Psoas muscle (tissue), 8 donors: Measurements from ENCODE around the gene RETN. TPM values are rescaled to one million over a fixed set of nuclear protein-coding genes. Genes with fewer than 3 reads are reported as not detected.

Experiments used
- ATAC-seq, 4 donors: fragments of 200-7000 bp; cut with Tn5 transposase; one replicate each; pipeline ENCODE4 v1.9.1; 2020; ENCODE audit warnings: moderate library complexity in 3 of 4, mild to moderate bottlenecking in 2 of 4
- DNase-seq, 2 donors: peaks; one replicate each; pipeline ENCODE4 v3.0.0-alpha.2; 2020
- H3K27ac ChIP-seq: fragments of 200-600 bp; one replicate; pipeline ENCODE4 v1.8.0; 2022
- H3K27me3 ChIP-seq, 3 donors: fragments of 200-600 bp in 1 of 3; one replicate each; pipeline versions ENCODE4 v1.6.1 to v1.8.0; 2013 to 2022; ENCODE audit warnings: low read length in 2 of 3, mild to moderate bottlenecking in 2 of 3, moderate library complexity in 1 of 3; ENCODE audit not compliant: insufficient read depth in 3 of 3
- H3K36me3 ChIP-seq, 2 donors: fragments of 200-600 bp in 1 of 2; one replicate each; pipeline versions ENCODE4 v1.6.1 to v1.8.0; 2013 to 2022; ENCODE audit warnings: low read depth in 1 of 2, mild to moderate bottlenecking in 1 of 2, moderate library complexity in 1 of 2; ENCODE audit not compliant: insufficient read depth in 1 of 2
- H3K4me1 ChIP-seq: fragments of 200-600 bp; one replicate; pipeline ENCODE4 v1.8.0; 2022
- H3K4me3 ChIP-seq: fragments of 200-600 bp; one replicate; pipeline ENCODE4 v1.8.0; 2022; ENCODE audit warnings: mild to moderate bottlenecking
- H3K9me3 ChIP-seq: fragments of 200-600 bp; one replicate; pipeline ENCODE4 v1.8.0; 2022
- CTCF ChIP-seq: fragments of 200-600 bp; IDR thresholded peaks from one replicate; pipeline ENCODE4 v1.8.0; 2022; ENCODE audit warnings: antibody characterized with exemption
- WGBS, 3 donors: extraction: QIAGEN DNeasy Blood & Tissue Kit; methylation state at CpG; one replicate each; pipeline versions ENCODE4 v1.1.6 to v1.1.7; 2013; 5-methylcytosine and 5-hydroxymethylcytosine counted together
- intact Hi-C, 2 donors: fragments of 100-400 bp; cut with DNase I; formaldehyde crosslinking; loops; one replicate each; pipeline versions ENCODE4 v1.11.0 to v1.14.2; 2022
- polyA plus RNA-seq, 3 donors: library from polyadenylated mRNA; stranded (reverse); fragments of 200-250 nt; gene quantifications; one replicate each; pipeline ENCODE4 v1.2.3, GENCODE V29; 2013
- total RNA-seq, 4 donors: library from RNA; stranded (reverse); fragmentation: NEBNext Ultra II Directional in 2 of 4; extraction: Animal tissue kit (Norgen Biotek cat#: 25700) in 2 of 4; gene quantifications; one replicate each; pipeline versions ENCODE4 v1.2.1 to v1.2.4, GENCODE V29; 2021 to 2023
- donor health status: healthy with polysubstance abuse.
- donor health status: DM: no; HTN: no; CAD: no; lungs with moderate emphysema.
- donor health status: Bipolar disorder and iron deficiency.
- donor health status: healthy.
- donor health status: DM: yes; HTN: yes; CAD: no.
- donor health status: DM: no; HTN: no; CAD: no.
- donor health status: DM: no; HTN: no; CAD: no.
- donor health status: DM: yes; HTN: yes; CAD: no.

Gene RETN
- total and polyA plus RNA-seq, 7 donors = 0.46 to 4.7 (median 0.57) TPM; not detected in 2

GRCh38 chr19:7670790-7671189 is 1.9 kb downstream of the RETN start:
- H3K27ac ChIP-seq = no peak overlapping the region
- no peaks in the 10 kb centered on the region for H3K36me3 ChIP-seq
- peaks cover 0 to 39% (median 19%) of the 10 kb centered on the region in 3 donors for H3K27me3 ChIP-seq
- 23 to 30% (median 25%) methylated on average over 9 of the region's 9 CpGs for WGBS, 3 donors
- no peak overlapping the region for H3K4me3 ChIP-seq
- H3K9me3 ChIP-seq = no peaks in the 10 kb centered on the region
- intact Hi-C loops = no loop called here
- no peak for DNase-seq
- no peak for TF ChIP-seq CTCF
- no peaks in the 10 kb centered on the region for H3K4me1 ChIP-seq
- no peak for ATAC-seq

DNA sequence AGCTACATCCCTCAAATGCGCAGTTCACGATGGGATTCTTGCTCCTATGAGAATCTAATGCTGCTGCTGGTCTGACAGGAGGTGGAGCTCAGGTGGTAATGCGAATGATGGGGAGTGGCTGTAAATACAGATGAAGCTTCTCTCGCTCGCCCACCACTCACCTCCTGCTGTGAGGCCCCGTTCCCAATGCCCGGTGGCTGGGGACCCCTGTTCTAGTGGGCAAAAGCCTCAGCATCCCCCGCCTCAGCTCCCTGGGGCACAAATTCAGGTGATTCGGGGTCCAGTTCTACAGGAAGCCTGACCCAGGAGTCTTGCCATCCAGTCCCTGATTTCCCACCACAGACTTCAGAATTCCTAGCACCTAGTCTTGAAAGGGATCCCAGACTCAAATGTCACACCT is 3.7 kb downstream of the RETN start:
- no peak for ATAC-seq
- Histone ChIP-seq H3K9me3 (no peaks in the 10 kb centered on the region), H3K27me3 (peaks cover 0 to 50% (median 17%) of the 10 kb centered on the region in 3 donors), H3K36me3 (no peaks in the 10 kb centered on the region), H3K27ac (no peak overlapping the region), H3K4me1 (no peaks in the 10 kb centered on the region), H3K4me3 (no peak overlapping the region)
- 46 to 53% (median 49%) methylated on average over 9 of the region's 9 CpGs for WGBS, 3 donors
- no peak for DNase-seq
- intact Hi-C loops = no loop called here
- TF ChIP-seq CTCF = no peak

DNA sequence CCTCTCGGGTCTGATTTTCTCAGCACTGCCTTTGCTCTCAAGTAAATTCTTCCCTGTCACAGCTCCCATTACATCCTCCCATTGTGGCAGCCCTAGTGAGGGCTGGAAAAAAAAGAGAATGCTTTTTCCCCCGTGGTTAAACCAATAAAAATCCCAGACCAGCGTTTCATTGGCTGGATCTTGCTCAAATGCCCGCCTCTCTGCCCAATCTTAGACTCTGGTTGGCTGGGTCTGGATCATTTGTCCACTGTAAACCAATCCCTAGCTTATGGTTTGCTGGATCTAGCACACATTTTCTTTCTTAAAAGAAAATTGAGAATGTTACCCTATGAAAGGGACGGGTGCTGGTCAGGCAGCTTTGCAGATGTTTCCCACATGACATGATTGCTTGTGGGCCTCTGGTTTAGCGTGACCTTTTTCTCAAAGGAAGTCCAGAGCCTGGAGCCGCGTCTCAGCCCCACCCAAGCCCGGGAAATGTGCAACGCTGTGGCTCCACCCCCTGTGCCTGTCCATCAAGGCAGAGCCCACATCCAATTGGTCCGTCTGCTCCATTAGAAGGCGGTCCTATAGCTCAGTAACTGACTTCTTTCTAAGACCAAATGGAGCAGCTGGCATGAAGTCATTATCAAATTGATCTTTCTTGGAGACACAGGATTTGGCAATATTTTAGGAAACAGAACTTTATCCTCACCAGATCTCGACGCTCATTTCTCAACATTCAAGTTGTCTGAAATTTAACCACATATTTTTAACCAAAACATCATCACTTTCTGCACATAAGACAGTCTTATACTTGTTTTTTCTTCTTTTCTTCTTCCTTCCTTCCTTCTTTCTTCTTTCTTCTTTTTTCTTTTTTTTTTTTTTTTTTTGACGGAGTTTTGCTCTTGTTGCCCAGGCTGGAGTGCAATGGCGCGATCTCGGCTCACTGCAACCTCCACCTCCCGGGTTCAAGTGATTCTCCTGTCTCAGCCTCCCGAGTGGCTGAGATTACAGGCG is 5.5 kb downstream of the RETN start:
- 39 to 50% (median 47%) methylated on average over 16 to 20 of the region's 21 CpGs for WGBS, 3 donors

GRCh38 chr19:7676376-7676775 is 7.5 kb downstream of the RETN start:
- no peaks in the 10 kb centered on the region for H3K4me1 ChIP-seq
- H3K27ac ChIP-seq = no peak overlapping the region
- no peak overlapping the region for H3K4me3 ChIP-seq
- WGBS, 3 donors = 36 to 37% (median 37%) methylated on average over 7 of the region's 7 CpGs
- ATAC-seq (no peak), DNase-seq (no peak)
- no peak for TF ChIP-seq CTCF
- H3K9me3 ChIP-seq = no peaks in the 10 kb centered on the region
- no peaks in the 10 kb centered on the region for H3K36me3 ChIP-seq
- intact Hi-C loops = loop anchor here in 1 of 2 donors (5.0 kb wide), 1 partner anchor 109 kb away; no protein-coding TSS in a partner anchor
- H3K27me3 ChIP-seq = peaks cover 0 to 32% (median 3%) of the 10 kb centered on the region in 3 donors

More for the DNA sequence above, 5.5 kb downstream of the RETN start:
- DNase-seq (peak; percentile 63 to 75), ATAC-seq (peak in 3 of 4 donors; percentile 55 to 75 (median 73))
- peaks cover 0 to 44% (median 12%) of the 10 kb centered on the region in 3 donors for H3K27me3 ChIP-seq
- H3K36me3 ChIP-seq = no peaks in the 10 kb centered on the region
- H3K9me3 ChIP-seq = no peaks in the 10 kb centered on the region
- no peaks in the 10 kb centered on the region for H3K4me1 ChIP-seq
- no peak for TF ChIP-seq CTCF
- intact Hi-C loops = loop anchor here in 1 of 2 donors (5.0 kb wide), 1 partner anchor 107 kb away; no protein-coding TSS in a partner anchor
- no peak overlapping the region for H3K4me3 ChIP-seq
- H3K27ac ChIP-seq = no peak overlapping the region
